Measurements from ENCODE around the gene NLRC3. TPM values are rescaled to one million over a fixed set of nuclear protein-coding genes. Genes with fewer than 3 reads are reported as not detected.

NLRC3 gene
- total RNA-seq, 1 donor from 2014 or later, result 3.2 TPM

DNA sequence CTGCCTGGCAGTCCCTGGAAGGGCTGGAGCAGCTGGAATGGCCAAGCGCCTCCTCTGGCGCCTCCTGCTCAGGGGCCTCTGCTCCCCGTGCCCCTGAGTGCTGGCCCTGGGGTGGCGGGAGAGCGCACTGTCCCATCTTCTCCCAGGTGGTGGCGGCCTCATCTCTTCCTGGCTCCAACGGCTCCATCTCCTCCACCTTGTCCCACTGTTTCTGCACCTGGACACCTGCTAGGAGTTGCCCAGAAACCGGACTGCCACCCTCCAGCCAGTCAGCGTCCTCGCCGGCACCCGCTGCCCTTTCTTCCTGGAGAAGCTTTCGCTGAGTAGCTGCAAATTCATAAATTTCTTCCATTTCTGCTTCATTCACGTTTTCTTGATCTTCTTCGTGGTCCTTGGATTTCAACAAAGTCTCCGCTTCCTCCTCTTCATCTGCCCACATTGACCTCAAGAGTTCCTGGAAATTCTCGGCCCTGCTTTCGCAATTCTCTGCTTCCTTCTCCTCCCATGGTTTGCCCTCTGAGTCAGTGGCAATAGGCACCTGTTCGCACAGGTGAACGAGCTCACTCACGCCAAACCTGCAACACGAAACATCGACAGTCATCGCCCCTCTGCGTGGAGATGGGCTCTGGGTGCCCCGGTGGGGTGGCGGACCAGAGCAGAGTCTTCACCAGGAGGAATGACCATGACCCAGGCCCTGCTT, 13.7 kb upstream of the NLRC3 start:
- TF ChIP-seq, protein P1, sequence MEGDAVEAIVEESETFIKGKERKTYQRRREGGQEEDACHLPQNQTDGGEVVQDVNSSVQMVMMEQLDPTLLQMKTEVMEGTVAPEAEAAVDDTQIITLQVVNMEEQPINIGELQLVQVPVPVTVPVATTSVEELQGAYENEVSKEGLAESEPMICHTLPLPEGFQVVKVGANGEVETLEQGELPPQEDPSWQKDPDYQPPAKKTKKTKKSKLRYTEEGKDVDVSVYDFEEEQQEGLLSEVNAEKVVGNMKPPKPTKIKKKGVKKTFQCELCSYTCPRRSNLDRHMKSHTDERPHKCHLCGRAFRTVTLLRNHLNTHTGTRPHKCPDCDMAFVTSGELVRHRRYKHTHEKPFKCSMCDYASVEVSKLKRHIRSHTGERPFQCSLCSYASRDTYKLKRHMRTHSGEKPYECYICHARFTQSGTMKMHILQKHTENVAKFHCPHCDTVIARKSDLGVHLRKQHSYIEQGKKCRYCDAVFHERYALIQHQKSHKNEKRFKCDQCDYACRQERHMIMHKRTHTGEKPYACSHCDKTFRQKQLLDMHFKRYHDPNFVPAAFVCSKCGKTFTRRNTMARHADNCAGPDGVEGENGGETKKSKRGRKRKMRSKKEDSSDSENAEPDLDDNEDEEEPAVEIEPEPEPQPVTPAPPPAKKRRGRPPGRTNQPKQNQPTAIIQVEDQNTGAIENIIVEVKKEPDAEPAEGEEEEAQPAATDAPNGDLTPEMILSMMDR (IDR thresholded peaks at IDR 0.05; ENCODE audit: unreplicated experiment), result no peak
- DNase-seq (ENCODE audit: low spot score), result no peak
- Mint-ChIP-seq H3K4me1 (ENCODE audit: unreplicated experiment) (peaks cover 5% of the 10 kb centered on the region), H3K36me3 (ENCODE audit: low read depth, unreplicated experiment) (peaks cover 37% of the 10 kb centered on the region), H3K27ac (ENCODE audit: unreplicated experiment) (no peak overlapping the region), H3K27me3 (ENCODE audit: unreplicated experiment) (peaks cover 18% of the 10 kb centered on the region), H3K9me3 (ENCODE audit: unreplicated experiment) (no peaks in the 10 kb centered on the region), H3K4me3 (ENCODE audit: unreplicated experiment) (peak overlapping the region; percentile 39)

DNA sequence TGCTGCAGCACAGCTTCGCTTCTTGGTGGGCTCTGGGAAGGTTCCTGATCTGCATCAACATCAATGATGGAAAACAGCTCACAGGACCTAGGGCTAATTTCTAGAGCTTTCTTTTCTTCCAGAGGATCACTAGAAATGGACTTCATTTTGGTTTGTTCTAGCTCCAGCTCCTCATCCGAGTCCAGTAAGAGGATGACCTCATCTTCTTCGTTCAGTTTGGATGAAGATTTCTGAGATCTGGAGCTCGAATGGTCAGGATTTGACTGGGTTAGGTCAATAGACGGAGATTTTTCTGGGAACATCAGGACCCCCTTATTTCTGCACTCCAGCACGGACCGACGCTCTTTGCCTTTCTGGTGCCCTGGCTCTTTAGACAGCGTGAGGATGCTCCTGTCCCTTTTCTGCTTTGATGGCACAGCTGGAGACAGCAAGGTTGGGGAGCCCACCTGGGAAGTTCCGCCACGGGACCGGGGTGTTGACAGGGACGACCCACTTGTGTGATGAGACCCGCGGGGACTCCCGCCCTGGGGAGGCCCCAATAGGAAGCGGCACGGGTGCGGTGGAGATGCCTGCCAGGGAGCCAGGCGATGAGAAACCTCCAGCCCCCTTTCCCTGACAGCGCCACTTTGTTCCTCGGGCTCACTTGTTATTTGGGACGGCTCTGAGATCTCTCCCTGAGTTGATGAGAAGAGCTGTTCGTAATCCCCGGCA, 12.9 kb upstream of the NLRC3 start:
- Mint-ChIP-seq H3K36me3 (ENCODE audit: low read depth, unreplicated experiment) (peaks cover 33% of the 10 kb centered on the region), H3K4me3 (ENCODE audit: unreplicated experiment) (no peak overlapping the region), H3K4me1 (ENCODE audit: unreplicated experiment) (peaks cover 5% of the 10 kb centered on the region), H3K27ac (ENCODE audit: unreplicated experiment) (no peak overlapping the region), H3K9me3 (ENCODE audit: unreplicated experiment) (no peaks in the 10 kb centered on the region), H3K27me3 (ENCODE audit: unreplicated experiment) (peaks cover 18% of the 10 kb centered on the region)
- no peak for DNase-seq (ENCODE audit: low spot score)
- TF ChIP-seq, protein P1 (IDR thresholded peaks at IDR 0.05; ENCODE audit: unreplicated experiment), result no peak

- Mint-ChIP-seq H3K9me3 (ENCODE audit: unreplicated experiment) (no peaks in the 10 kb centered on the region), H3K27ac (ENCODE audit: unreplicated experiment) (no peak overlapping the region), H3K27me3 (ENCODE audit: unreplicated experiment) (peaks cover 18% of the 10 kb centered on the region), H3K36me3 (ENCODE audit: low read depth, unreplicated experiment) (peaks cover 37% of the 10 kb centered on the region), H3K4me1 (ENCODE audit: unreplicated experiment) (peaks cover 5% of the 10 kb centered on the region), H3K4me3 (ENCODE audit: unreplicated experiment) (no peak overlapping the region)
- DNase-seq (ENCODE audit: low spot score), result no peak
- TF ChIP-seq, protein P1 (IDR thresholded peaks at IDR 0.05; ENCODE audit: unreplicated experiment), result no peak
Measured at GRCh38 chr16:3589441-3589921, 12.3 kb upstream of the NLRC3 start.

DNA sequence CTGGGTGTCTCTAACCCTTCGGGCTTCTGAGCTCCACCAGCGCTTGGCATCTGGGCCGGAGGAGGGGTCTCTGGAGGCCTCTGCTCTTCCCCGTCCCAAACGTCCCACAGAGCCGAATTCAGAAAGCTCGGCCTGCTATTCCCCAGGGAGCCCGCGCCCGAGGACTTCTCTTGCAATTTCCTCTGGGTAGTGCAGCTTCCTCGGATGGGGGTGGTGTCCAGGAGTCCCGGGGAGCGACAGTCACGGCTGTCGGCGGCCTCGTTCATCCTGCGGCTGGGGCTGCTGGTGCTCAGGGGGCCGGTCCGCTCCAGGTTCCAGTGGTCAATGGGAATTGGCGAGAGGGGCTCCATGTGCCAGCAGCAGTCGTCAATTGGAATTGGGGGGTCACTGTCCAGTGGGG, 11.8 kb upstream of the NLRC3 start:
- Mint-ChIP-seq H3K4me3 (ENCODE audit: unreplicated experiment) (no peak overlapping the region), H3K27ac (ENCODE audit: unreplicated experiment) (no peak overlapping the region), H3K4me1 (ENCODE audit: unreplicated experiment) (peaks cover 5% of the 10 kb centered on the region), H3K27me3 (ENCODE audit: unreplicated experiment) (peaks cover 14% of the 10 kb centered on the region), H3K9me3 (ENCODE audit: unreplicated experiment) (no peaks in the 10 kb centered on the region), H3K36me3 (ENCODE audit: low read depth, unreplicated experiment) (peaks cover 34% of the 10 kb centered on the region)
- no peak for DNase-seq (ENCODE audit: low spot score)
- TF ChIP-seq, protein P1 (IDR thresholded peaks at IDR 0.05; ENCODE audit: unreplicated experiment), result no peak

All from endothelial cell (in vitro differentiated cells).